GM06990 (cell line): Measurements from ENCODE around the gene PCBP4.

Experiments used
- DNase-seq: peaks from one replicate; pipeline ENCODE4 v3.0.0-alpha.2; 2011; ENCODE audit not compliant: insufficient read length; ENCODE audit errors: extremely low read depth
- H3K27me3 ChIP-seq: replicated peaks from 2 replicates; pipeline ENCODE4 v1.6.0; 2011; ENCODE audit warnings: low read length; ENCODE audit not compliant: control insufficient read depth, insufficient read depth
- H3K36me3 ChIP-seq: 2 replicates; pipeline ENCODE4 v1.5.1; 2011; ENCODE audit warnings: low read length; ENCODE audit not compliant: control insufficient read depth, insufficient read depth
- H3K4me3 ChIP-seq: replicated peaks from 2 replicates; pipeline ENCODE4 v1.5.1; 2011; ENCODE audit warnings: low read depth, mild to moderate bottlenecking, control low read depth, low read length
- TF ChIP-seq, protein P1 (sequence below): IDR thresholded peaks from 2 replicates; pipeline ENCODE4 v1.5.1; 2011; ENCODE audit warnings: low read length, control low read depth, mild to moderate bottlenecking, inconsistent platforms; ENCODE audit not compliant: insufficient read depth, poor library complexity, severe bottlenecking

The PCBP4 gene

DNA sequence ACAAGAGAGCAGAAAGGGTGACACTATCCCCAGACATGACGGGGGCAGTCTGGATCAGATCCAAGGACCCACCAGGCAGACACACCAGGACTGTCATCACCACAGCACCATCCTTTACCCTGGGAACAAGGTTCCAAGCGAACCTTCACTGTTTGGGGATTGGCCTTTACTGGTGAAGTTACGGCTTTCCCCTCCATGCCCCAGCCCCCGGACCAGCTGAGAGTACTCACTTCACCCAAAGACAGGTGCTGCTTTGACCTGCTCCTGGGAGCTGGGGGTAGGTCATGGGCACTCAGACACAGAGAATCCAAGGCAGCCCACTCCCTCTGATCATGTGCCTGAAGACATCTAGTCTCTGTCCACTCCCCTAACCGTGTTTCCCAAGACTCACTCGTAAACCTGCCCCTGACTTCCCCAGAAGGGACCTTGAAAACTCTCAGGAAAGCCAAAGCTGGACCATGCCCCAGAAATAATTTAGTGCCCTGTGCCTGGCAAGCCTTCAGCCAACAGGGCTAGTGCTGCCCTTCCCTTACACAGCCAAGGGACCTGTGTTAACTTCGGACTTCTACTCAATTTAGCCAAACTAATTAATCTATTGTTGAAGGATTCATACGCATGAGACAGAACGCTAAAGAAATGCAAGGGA, 28.4 kb downstream of the PCBP4 start:
- no peaks in the 10 kb centered on the region for H3K27me3 ChIP-seq
- no peak overlapping the region for H3K4me3 ChIP-seq
- no peak for DNase-seq
- TF ChIP-seq, protein P1, sequence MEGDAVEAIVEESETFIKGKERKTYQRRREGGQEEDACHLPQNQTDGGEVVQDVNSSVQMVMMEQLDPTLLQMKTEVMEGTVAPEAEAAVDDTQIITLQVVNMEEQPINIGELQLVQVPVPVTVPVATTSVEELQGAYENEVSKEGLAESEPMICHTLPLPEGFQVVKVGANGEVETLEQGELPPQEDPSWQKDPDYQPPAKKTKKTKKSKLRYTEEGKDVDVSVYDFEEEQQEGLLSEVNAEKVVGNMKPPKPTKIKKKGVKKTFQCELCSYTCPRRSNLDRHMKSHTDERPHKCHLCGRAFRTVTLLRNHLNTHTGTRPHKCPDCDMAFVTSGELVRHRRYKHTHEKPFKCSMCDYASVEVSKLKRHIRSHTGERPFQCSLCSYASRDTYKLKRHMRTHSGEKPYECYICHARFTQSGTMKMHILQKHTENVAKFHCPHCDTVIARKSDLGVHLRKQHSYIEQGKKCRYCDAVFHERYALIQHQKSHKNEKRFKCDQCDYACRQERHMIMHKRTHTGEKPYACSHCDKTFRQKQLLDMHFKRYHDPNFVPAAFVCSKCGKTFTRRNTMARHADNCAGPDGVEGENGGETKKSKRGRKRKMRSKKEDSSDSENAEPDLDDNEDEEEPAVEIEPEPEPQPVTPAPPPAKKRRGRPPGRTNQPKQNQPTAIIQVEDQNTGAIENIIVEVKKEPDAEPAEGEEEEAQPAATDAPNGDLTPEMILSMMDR = no peak
- peaks cover 32% of the 10 kb centered on the region for H3K36me3 ChIP-seq

DNA sequence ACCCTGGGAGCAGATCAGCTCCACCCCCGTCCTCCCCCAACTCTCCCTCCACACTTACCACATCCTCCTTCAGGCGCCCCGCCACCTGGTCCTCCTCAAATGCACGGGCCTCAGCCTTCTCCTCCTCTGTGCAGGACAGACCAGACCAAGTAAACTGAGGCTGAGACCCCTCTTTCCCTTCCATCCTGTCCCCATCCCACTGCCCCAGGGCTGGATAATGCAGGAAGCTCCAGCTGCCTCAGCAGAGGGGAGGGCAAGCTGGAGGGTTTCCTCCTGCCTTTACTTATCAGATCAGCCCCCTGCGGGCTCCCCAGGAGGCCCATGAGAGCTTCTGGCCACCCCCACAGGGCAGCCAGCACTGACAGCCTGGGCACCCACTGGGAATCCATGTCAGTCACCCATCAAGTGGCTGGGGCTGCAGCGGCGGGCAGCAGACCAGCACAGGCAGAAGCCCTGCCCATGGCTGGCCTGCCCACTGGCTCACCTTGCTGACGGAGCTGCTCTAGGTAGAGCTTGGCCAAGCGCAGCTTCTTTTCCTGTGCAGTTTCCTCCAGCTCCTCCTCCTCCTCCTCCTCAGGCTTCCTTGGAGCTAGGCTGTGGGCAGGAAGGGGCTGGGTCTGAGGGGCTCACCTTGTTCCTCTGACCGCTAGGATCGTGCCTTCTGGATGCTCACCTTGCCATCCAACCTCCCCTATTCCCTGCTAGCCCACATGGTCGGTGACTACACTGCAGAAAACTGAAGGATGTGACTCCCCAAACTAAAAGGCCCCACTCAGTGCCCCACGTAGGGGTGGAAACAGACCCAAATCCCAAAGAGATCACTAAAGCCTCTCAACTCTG, 29.4 kb downstream of the PCBP4 start:
- H3K4me3 ChIP-seq = no peak overlapping the region
- TF ChIP-seq, protein P1 = no peak
- H3K27me3 ChIP-seq = no peaks in the 10 kb centered on the region
- H3K36me3 ChIP-seq = peaks cover 41% of the 10 kb centered on the region
- no peak for DNase-seq

DNA sequence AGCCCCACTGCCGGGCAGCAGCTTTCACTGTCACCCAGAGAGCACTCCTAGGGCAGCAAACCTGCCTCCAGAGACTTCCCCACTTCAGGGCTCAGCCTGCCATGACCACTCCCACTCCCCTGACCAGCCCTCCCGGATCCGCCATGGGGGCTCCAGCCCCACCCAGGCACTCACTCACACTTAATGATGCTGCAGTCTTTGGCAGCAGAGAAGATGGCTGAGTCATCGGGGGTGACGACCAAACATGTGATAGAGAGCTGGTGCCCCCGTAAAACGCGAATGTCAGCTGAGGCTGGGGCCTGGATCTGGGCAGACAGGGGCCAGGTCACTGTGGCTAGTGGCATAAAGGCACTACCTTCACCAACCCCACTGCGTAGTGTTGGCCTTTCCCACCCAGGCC, 30.2 kb downstream of the PCBP4 start:
- TF ChIP-seq, protein P1 = no peak
- DNase-seq = no peak
- Histone ChIP-seq H3K4me3 (no peak overlapping the region), H3K27me3 (no peaks in the 10 kb centered on the region), H3K36me3 (peaks cover 45% of the 10 kb centered on the region)

DNA sequence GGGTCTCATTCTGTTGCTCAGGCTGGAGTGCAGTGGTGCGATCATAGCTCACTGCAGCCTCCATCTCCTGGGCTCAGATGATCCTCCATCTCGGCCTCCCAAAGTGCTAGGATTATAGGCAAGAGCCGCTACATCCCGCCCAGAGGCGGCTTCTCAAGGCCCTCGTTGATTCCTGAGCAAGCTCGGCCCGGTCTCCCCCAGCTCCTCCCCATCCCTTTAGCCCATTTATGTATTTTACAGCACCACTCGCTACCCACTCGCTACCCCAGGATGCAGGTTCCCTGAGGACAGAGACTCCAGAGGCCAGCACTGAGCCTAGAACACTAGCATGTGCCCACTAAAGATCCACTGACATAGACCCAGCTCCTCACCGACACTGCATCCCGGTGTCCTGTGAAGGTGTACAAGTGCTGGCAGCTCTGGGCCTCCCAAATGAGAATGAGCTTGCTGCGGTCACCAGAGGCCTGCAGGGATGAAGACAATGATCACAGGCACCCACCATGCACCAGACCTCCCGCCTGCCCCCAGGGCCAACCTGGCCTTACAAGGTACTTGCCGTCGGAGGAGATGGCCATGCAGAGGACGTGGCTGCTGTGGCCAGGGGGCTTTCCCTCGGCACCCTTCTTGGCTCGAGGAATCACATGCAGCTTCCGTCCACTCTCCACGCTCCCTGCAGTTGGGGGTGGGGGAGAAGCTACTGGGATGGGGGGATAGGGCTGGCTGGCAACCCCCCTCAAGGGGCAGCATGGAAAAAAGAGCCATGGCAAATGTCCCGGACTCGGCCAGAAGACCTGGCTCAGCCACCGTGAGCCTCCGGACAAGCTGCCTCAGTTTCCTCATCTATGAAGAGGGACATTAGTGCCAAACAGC, 31.1 kb downstream of the PCBP4 start:
- no peak overlapping the region for H3K4me3 ChIP-seq
- no peak for DNase-seq
- H3K36me3 ChIP-seq = peaks cover 45% of the 10 kb centered on the region

More for the DNA sequence above, 31.1 kb downstream of the PCBP4 start:
- TF ChIP-seq, protein P1 = no peak
- H3K27me3 ChIP-seq = no peaks in the 10 kb centered on the region
